ENCODE data around the gene MRPL23.

Gene MRPL23

DNA sequence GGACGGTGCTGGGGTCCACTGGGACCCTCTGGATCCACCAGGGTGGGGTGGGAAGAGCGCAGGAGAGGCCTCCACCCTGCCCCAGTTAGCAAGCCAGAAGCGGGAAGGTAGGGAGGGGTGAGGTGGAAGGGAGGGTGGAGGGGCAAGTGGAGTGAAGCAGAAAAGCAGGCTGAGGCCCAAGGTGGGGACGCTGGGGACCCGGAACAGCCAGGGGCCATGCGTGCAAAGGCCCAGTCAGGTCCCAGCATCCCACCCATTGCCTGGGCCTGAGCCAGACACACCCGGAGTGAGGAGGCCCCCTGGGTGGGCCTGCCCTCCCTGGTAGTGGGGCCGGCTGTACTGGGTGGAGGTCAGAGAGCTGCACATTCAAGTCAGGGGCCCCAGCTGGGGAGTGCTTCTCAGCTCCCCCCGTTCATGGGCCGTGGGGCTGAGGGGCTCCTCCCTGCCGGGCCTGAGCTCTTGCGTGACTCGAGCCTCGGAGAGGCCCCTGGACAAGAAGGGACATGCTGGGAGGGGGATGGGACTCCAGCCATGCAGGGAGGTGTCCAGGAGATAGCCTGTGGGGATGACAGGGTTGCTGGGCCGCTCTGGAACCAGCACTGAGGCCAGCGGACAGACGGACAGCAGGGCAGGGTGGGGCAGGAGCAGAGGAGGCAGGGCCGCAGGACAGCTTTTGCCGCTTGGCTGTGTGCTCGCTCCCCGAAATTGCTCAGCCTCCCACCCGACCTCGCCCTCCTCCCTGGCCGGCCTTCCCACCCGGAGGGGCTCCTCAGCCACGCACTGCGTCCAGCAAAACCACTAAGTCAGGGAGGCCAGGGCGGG is 19.9 kb upstream of the MRPL23 start:
- Mint-ChIP-seq H3K36me3 (no peaks in the 10 kb centered on the region), H3K4me3 (no peak overlapping the region), H3K27me3 (peaks cover 2% of the 10 kb centered on the region), H3K27ac (no peak overlapping the region), H3K4me1 (ENCODE audit: low read depth) (peaks cover 5% of the 10 kb centered on the region), H3K9me3 (ENCODE audit: low read depth) (no peaks in the 10 kb centered on the region)

DNA sequence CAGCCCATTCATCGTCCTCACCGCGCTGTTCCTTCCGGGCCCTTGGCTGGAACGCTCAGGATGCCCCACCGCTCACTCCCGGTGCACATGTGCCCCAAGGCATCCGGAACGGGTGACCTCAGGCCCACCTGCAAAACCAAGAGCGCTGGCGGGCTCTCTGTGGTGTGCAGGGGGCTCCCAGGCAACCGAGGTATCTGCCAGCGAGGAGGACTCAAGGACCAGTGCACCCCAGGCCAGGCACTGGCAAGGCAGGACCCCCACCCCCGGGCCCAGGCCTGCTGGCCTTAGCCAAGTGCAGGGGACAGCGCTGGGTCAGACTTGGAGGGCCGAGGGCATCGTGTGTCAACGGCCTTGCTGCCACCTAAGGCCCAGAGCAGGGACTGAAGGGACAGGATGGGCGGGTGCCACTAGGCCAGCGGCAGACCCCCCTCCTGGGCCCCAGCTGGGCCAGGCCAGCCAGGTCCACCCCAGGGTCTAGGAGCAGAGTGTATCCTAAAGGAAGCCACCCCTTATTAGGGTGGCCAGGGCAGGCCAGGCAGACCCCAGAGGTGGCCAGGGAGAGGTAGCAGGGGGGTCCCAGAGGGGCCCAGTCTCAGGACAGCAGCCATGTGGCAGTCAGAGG is 19.2 kb upstream of the MRPL23 start:
- H3K36me3 Mint-ChIP-seq, result no peaks in the 10 kb centered on the region
- peaks cover 5% of the 10 kb centered on the region for H3K4me1 Mint-ChIP-seq (ENCODE audit: low read depth)
- H3K4me3 Mint-ChIP-seq, result no peak overlapping the region
- no peaks in the 10 kb centered on the region for H3K9me3 Mint-ChIP-seq (ENCODE audit: low read depth)
- peaks cover 2% of the 10 kb centered on the region for H3K27me3 Mint-ChIP-seq
- H3K27ac Mint-ChIP-seq, result no peak overlapping the region

DNA sequence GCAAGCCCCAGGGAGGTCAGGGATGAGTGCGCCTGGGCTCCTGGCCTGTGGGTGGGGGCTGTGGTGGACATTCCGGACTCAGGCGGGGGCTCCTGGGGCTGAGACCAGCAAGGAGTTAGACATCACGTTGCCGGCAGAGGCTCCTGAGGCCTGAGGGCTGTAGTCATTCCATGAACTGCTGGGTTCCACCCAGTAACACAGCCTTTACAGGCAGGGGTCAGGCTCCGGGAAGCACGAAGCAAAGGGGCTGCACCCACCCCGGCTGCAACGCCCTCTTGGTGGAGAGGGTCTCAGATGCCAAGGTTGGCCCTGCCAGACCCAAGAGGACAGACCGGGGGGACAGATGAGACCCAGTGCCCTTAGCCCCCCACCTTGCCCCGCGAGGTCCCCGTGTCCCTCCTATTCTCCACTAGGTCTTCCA is 18.7 kb upstream of the MRPL23 start:
- peaks cover 2% of the 10 kb centered on the region for H3K27me3 Mint-ChIP-seq
- no peak overlapping the region for H3K4me3 Mint-ChIP-seq
- no peaks in the 10 kb centered on the region for H3K9me3 Mint-ChIP-seq (ENCODE audit: low read depth)
- H3K27ac Mint-ChIP-seq, result no peak overlapping the region
- H3K4me1 Mint-ChIP-seq (ENCODE audit: low read depth), result peaks cover 5% of the 10 kb centered on the region
- no peaks in the 10 kb centered on the region for H3K36me3 Mint-ChIP-seq

DNA sequence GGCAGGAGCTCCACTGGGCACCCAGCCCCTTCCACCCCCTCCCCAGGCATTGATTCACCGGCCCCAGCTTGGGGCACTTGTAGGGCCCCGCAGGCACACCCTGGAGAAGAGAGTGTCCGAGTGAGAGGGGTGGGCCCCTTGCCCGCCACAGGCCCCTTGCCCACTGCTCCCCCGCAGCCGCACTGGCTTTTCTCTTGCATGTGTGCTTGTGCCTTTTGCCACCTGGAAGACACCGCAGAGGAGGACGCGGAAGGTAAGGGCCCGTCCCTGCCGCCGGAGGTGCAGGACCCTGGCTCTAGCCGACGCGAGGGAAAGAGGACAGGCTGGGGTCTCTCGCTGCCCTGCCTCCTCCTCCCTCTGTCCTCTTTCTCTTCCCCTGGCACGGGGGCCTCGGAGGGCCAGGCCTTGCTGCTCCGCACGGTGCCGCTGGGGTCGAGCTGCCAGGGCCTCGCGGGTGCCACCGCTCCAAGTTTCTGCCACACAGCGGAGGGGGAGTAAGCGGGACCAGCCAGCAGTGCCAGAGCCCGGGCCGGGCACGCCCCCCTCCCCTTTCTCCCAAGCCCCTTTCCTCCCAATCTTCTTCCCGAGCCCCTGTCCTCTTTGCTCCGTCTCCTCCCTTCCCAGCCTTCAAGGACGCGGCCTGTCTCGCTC is 18.1 kb upstream of the MRPL23 start:
- Mint-ChIP-seq H3K27me3 (peaks cover 2% of the 10 kb centered on the region), H3K9me3 (ENCODE audit: low read depth) (no peaks in the 10 kb centered on the region), H3K4me3 (no peak overlapping the region), H3K4me1 (ENCODE audit: low read depth) (peaks cover 4% of the 10 kb centered on the region), H3K36me3 (no peaks in the 10 kb centered on the region), H3K27ac (no peak overlapping the region)

DNA sequence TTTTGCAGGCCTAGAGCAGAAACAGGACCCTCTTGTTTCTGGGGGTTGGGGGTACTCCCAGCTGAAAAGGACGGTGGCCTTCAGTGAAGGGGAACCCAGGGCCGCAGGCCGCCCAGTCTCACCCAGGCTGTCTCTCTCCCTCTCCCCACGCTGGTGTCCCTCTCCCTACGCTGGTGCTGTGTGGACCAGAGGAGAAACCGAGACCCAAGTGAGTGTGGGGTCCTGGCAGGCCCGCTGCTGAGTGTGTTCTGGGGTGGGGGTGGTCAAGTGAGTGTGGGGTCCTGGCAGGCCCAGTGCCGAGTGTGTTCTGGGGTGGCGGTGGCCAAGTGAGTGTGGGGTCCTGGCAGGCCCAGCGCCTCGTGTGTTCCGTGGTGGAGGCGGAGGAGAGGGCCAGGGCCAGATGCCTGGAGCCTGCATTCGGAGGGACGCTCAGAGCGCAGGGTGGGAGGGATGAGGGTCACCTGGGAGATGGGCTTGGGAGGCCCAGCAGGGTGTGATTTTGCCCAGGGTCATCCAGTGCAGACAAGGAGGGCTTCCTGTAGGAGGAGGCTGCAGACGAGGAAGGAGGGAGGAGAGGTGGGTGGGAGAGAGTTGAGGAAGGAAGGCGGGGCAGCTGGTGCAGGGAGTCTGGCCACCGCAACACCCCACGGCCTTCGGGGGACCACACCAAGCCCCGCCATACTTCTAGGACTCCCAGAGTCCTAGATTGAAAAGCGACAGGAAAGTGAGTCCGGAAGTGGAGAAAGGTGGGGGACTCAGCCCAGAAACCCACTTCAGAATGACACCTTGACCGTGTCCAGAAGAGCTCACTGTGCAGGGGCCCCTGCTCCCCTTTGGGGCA is 17.3 kb upstream of the MRPL23 start:
- H3K4me1 Mint-ChIP-seq (ENCODE audit: low read depth), result peaks cover 4% of the 10 kb centered on the region
- peaks cover 2% of the 10 kb centered on the region for H3K27me3 Mint-ChIP-seq
- H3K27ac Mint-ChIP-seq, result no peak overlapping the region
- no peaks in the 10 kb centered on the region for H3K36me3 Mint-ChIP-seq
- no peak overlapping the region for H3K4me3 Mint-ChIP-seq
- no peaks in the 10 kb centered on the region for H3K9me3 Mint-ChIP-seq (ENCODE audit: low read depth)

DNA sequence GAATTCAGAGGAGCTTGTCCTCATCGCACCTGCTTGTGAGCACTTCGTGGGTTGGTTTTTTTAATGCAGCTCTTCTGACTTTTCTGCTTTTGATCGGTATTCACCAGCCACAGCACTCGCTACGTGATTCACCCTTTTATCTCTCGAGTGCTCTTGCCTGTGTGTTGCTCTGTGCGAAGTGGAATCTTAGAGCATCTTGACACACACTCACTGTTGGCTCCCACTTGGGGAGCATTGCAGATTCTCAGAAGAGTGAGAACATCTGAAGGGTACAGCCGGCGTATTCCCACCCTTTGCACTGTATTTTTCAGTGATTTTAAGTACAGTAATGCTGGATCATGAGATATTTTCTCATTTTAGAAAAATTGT is 16.7 kb upstream of the MRPL23 start:
- H3K4me3 Mint-ChIP-seq, result no peak overlapping the region
- peaks cover 4% of the 10 kb centered on the region for H3K4me1 Mint-ChIP-seq (ENCODE audit: low read depth)

DNA sequence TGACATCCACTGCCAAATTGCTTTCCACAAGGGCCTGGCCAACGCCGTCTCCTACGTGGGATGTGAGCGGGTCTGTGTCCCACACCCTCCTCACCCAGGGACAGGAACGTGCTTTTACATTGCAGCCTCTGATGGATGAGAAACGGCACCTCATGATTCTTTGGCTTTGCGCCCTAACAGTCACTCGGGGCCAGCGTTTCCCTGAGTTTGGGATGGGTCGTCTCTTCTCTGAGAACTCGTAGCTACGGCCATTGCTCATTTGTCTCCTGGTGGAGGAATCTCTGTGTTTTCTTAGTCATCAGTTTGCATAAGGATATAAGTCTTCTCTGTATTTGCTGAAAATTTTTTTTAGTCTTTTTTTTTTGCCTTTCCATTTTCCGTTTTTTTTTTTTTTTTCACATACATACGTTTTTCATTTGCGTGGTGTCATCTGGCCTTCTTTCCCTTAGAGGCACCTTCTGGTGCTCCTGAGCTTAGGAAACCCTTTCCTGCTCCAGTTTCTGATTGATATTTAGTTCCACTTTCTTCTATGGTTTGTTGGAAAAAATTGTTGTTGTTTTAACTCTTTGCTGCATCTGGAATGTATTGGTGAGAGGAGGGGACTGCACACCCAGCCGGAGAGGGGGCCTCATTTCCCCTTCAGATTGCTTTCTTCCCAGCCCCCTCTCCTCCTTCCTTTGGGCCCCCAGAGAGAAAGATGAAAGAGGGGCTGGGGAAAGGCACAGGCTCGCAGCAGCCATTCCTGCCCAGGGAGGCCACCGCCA is 15.6 kb upstream of the MRPL23 start:
- Mint-ChIP-seq H3K27ac (no peak overlapping the region), H3K27me3 (peaks cover 2% of the 10 kb centered on the region)

More for the DNA sequence above, 16.7 kb upstream of the MRPL23 start:
- H3K27me3 Mint-ChIP-seq, result peaks cover 2% of the 10 kb centered on the region
- no peaks in the 10 kb centered on the region for H3K36me3 Mint-ChIP-seq
- H3K27ac Mint-ChIP-seq, result no peak overlapping the region
- H3K9me3 Mint-ChIP-seq (ENCODE audit: low read depth), result no peaks in the 10 kb centered on the region

DNA sequence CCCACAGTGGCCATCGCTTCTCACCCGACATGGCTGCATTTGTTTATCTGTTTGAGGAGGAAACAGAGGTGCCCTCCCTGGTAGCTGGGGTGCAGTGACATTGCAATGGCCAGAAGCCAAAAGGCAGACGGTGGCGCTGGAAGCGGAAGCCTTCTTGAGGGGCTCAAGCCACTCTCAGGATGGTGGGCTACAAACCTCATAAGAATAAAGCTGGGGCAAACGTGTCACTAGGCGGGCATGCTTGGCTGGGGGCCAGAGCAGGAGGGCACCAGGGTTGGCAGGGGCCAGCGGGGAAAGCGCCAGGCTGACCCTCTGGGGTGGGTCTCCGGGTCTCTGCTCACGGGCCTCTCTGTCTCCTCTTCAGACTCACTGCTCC is 15.0 kb upstream of the MRPL23 start:
- H3K36me3 Mint-ChIP-seq, result no peaks in the 10 kb centered on the region
- peaks cover 2% of the 10 kb centered on the region for H3K27me3 Mint-ChIP-seq
- no peak overlapping the region for H3K4me3 Mint-ChIP-seq
- H3K4me1 Mint-ChIP-seq (ENCODE audit: low read depth), result peaks cover 4% of the 10 kb centered on the region
- H3K27ac Mint-ChIP-seq, result no peak overlapping the region
- no peaks in the 10 kb centered on the region for H3K9me3 Mint-ChIP-seq (ENCODE audit: low read depth)

More for the DNA sequence above, 15.6 kb upstream of the MRPL23 start:
- Mint-ChIP-seq H3K4me1 (ENCODE audit: low read depth) (peaks cover 4% of the 10 kb centered on the region), H3K36me3 (no peaks in the 10 kb centered on the region), H3K9me3 (ENCODE audit: low read depth) (no peaks in the 10 kb centered on the region), H3K4me3 (no peak overlapping the region)

DNA sequence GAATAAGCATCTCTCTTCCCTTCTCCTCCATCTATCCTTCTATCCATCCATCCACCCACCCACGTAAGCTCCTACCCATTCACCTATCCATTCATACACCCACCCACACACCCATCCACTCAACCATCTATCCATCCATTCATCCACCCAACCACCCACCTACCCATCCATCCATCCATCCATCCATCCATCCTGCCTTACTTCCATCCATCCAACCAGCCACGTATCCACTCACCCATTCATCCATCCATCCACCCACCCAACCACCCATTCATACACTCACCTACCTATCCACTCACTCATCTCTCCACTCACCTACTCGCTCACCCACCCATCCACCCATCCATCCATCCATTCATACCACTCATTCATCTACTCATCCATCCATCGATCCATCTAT is 14.5 kb upstream of the MRPL23 start:
- peaks cover 4% of the 10 kb centered on the region for H3K4me1 Mint-ChIP-seq (ENCODE audit: low read depth)
- H3K27ac Mint-ChIP-seq, result no peak overlapping the region
- peaks cover 2% of the 10 kb centered on the region for H3K27me3 Mint-ChIP-seq
- H3K9me3 Mint-ChIP-seq (ENCODE audit: low read depth), result no peaks in the 10 kb centered on the region
- H3K4me3 Mint-ChIP-seq, result no peak overlapping the region
- no peaks in the 10 kb centered on the region for H3K36me3 Mint-ChIP-seq

DNA sequence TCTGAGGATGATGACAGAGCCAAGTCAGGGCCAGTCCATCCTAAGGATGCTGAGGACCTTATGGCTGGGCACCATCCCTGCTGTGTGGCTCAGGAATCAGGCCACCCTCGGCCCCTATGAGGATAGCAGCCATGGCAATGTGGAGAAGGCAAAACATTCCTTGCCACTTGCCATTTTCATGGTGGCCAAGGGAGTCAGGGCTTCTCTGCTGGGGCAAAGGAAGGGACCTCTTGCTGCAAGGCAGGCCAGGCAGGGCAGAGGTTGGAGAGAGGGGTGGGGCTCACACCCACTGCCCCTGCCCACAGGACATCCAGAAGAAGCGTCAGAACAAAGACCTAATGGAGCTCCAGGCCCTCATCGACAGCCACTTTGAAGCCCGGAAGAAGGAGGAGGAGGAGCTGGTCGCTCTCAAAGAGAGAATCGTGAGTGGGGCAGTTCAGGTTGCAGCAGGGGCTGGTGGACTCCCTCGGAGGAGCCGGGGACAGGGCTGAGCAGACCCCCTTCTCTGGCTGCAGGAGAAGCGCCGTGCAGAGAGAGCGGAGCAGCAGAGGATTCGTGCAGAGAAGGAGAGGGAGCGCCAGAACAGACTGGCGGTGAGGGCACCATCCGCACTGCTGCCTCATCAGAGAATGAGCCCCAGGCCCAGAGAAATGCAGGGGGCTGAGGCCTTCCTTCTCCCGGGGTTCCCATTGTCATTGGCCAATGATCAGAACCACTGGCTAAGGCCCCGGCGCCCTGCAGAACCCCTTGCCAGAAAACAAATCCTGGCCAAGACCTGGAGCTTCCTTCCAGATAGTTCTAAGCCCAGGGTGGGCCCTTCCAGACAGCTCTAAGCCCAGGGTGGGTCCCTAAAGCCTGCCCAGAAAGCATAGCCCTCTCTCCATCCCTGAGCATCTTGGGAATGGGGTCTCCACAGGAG is 13.5 kb upstream of the MRPL23 start:
- no peaks in the 10 kb centered on the region for H3K36me3 Mint-ChIP-seq
- H3K27ac Mint-ChIP-seq, result no peak overlapping the region
- H3K4me3 Mint-ChIP-seq, result no peak overlapping the region
- H3K4me1 Mint-ChIP-seq (ENCODE audit: low read depth), result peaks cover 4% of the 10 kb centered on the region
- H3K9me3 Mint-ChIP-seq (ENCODE audit: low read depth), result no peaks in the 10 kb centered on the region
- H3K27me3 Mint-ChIP-seq, result peaks cover 2% of the 10 kb centered on the region

DNA sequence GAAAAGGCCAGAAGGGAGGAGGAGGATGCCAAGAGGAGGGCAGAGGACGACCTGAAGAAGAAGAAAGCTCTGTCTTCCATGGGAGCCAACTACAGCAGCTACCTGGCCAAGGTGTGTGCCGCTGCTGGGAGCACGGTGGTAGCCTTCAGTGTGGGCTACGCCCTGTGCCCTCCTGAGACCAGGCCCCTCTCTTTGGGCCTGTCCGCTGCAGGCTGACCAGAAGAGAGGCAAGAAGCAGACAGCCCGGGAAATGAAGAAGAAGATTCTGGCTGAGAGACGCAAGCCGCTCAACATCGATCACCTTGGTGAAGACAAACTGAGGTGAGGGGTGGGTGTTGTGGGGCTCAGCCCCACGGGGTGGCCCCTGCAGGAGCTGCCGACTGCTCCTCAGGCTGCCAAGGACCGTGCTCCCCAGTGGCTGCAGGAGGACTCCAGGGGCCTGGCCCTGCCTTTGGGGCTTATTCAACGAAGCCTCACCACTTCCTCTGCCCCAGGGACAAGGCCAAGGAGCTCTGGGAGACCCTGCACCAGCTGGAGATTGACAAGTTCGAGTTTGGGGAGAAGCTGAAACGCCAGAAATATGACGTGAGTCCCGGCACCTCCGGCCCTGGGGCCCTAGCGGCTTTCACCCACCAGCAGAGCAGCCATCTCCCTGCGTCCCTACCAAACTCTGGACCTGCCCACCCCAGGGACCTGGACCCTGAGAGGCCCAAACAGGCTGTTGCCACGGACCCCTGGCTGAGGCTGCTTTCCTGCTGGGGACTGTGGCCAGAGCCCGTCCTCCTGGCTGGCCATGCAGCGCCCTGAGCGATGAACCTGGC is 12.6 kb upstream of the MRPL23 start:
- H3K36me3 Mint-ChIP-seq, result no peaks in the 10 kb centered on the region
- no peak overlapping the region for H3K4me3 Mint-ChIP-seq
- H3K27me3 Mint-ChIP-seq, result peaks cover 2% of the 10 kb centered on the region
- H3K4me1 Mint-ChIP-seq (ENCODE audit: low read depth), result peaks cover 8% of the 10 kb centered on the region
- H3K27ac Mint-ChIP-seq, result no peak overlapping the region
- H3K9me3 Mint-ChIP-seq (ENCODE audit: low read depth), result no peaks in the 10 kb centered on the region

DNA sequence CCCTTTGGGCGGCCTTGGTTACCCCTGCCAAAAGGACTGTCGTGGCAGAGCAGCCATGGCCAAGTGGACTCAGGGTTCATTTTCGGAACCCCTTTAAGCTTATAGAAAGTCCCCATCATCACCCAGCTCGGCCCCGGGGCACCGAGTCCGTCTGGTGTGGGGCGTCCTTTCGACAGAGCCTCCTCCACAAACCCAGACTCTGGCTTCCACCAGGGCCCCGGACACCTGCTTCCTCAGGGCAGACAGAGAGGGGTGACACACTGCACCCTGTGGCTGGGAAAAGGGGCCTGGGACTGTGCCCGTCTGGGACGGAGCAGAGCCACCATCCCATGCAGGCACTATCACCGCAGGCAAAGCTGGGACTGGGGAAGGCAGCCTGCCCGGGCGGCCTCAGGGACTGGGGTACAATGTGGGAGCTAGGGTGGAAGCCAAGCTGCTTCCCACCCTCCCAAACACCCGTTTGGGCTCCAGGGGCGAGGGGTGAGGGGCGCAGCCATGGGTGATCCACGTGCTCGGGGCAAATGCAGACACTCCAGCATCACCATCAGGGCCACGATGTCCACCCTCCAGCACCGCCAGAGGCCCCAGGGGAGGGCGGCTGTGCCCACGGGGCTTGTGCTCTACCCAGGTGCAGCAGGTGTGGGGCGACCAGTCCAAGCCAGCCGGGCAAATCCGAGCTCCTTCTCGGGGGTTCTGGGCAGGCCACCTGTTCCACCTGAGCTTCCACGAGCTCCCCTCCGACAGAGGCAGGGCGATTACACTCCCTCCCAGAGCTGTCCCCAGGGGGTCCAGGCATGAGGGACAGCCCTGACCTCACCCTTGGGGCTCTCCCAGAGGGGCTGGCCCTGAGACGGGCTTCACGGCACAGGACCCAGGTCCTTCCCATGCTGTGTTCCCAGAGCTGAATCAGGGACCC is 11.7 kb upstream of the MRPL23 start:
- Mint-ChIP-seq H3K27ac (no peak overlapping the region), H3K4me1 (ENCODE audit: low read depth) (peaks cover 7% of the 10 kb centered on the region), H3K4me3 (no peak overlapping the region), H3K9me3 (ENCODE audit: low read depth) (no peaks in the 10 kb centered on the region), H3K36me3 (no peaks in the 10 kb centered on the region), H3K27me3 (peaks cover 1% of the 10 kb centered on the region)
